GM23248 (cell line): ENCODE results near the gene CHST8. TPM values are rescaled to one million over a fixed set of nuclear protein-coding genes. Genes with fewer than 3 reads are reported as not detected.
A peak's percentile ranks its signal among the peaks of the same experiment; 100 is the strongest.

Experiments used
- DNase-seq: peaks from one replicate; pipeline ENCODE4 v3.0.0-alpha.2; 2015
- H2AFZ ChIP-seq: fragments of 200-600 bp; sonication (generic); 2 replicates; pipeline ENCODE4 v1.6.1; 2016; ENCODE audit warnings: antibody characterized with exemption
- H3F3A ChIP-seq: fragments of 200-600 bp; sonication (generic); 2 replicates; pipeline ENCODE4 v1.6.1; 2016; ENCODE audit warnings: mild to moderate bottlenecking, antibody characterized with exemption, mixed run types; ENCODE audit not compliant: insufficient read depth
- H3K27ac ChIP-seq: fragments of 200-600 bp; sonication (generic); 2 replicates; pipeline ENCODE4 v1.5.1; 2016; ENCODE audit warnings: mild to moderate bottlenecking
- H3K27me3 ChIP-seq: fragments of 200-600 bp; sonication (generic); replicated peaks from 2 replicates; pipeline ENCODE4 v1.6.1; 2016; ENCODE audit warnings: mild to moderate bottlenecking; ENCODE audit not compliant: insufficient read depth
- H3K36me3 ChIP-seq: fragments of 200-600 bp; sonication (generic); 2 replicates; pipeline ENCODE4 v1.6.1; 2016; ENCODE audit warnings: low read depth, mild to moderate bottlenecking
- H3K4me1 ChIP-seq: fragments of 200-600 bp; sonication (generic); 2 replicates; pipeline ENCODE4 v1.6.1; 2016; ENCODE audit warnings: mild to moderate bottlenecking; ENCODE audit not compliant: insufficient read depth
- H3K4me2 ChIP-seq: fragments of 200-600 bp; sonication (generic); one replicate; pipeline ENCODE4 v1.6.1; 2016; ENCODE audit warnings: mild to moderate bottlenecking; ENCODE audit not compliant: unreplicated experiment
- H3K4me3 ChIP-seq: fragments of 200-600 bp; sonication (generic); 2 replicates; pipeline ENCODE4 v1.5.1; 2016; ENCODE audit warnings: mild to moderate bottlenecking
- H3K79me2 ChIP-seq: fragments of 200-600 bp; sonication (generic); 2 replicates; pipeline ENCODE4 v1.6.1; 2016; ENCODE audit warnings: mild to moderate bottlenecking; ENCODE audit not compliant: insufficient read depth
- H3K9ac ChIP-seq: fragments of 200-600 bp; sonication (generic); 2 replicates; pipeline ENCODE4 v1.6.1; 2016; ENCODE audit warnings: mild to moderate bottlenecking
- H3K9me2 ChIP-seq: fragments of 200-600 bp; sonication (generic); 2 replicates; pipeline ENCODE4 v1.6.1; 2016; ENCODE audit warnings: mixed run types, mild to moderate bottlenecking, moderate library complexity; ENCODE audit not compliant: insufficient read depth
- H3K9me3 ChIP-seq: fragments of 200-600 bp; sonication (generic); one replicate; pipeline ENCODE4 v1.6.1; 2017; ENCODE audit warnings: low read depth
- H4K20me1 ChIP-seq: fragments of 200-600 bp; sonication (generic); 2 replicates; pipeline ENCODE4 v1.6.0; 2016; ENCODE audit not compliant: insufficient read depth
- EZH2 ChIP-seq: fragments of 200-600 bp; sonication (generic); IDR thresholded peaks from 2 replicates; pipeline ENCODE4 v1.6.1; 2018; ENCODE audit warnings: antibody characterized with exemption, mild to moderate bottlenecking; ENCODE audit not compliant: insufficient read depth, poor library complexity, severe bottlenecking
- EZH2phosphoT487 ChIP-seq: fragments of 200-600 bp; sonication (generic); IDR thresholded peaks from 2 replicates; pipeline ENCODE4 v1.6.1; 2018; ENCODE audit warnings: antibody characterized with exemption, moderate library complexity, mild to moderate bottlenecking, low read depth; ENCODE audit not compliant: insufficient read depth
- WGBS, 2 experiments: methylation state at CpG; one replicate each; pipeline ENCODE4 v1.1.6; 2015 to 2017; ENCODE audit warnings: low lambda C conversion rate in 2 of 2, low coverage in 1 of 2; ENCODE audit errors: missing lambda C conversion rate in 2 of 2; 5-methylcytosine and 5-hydroxymethylcytosine counted together
- in situ Hi-C: fragments of 300-500 bp; cut with MboI; formaldehyde crosslinking; loops from 2 replicates; pipeline ENCODE4 v1.15.0; 2020
- polyA plus RNA-seq: library from polyadenylated mRNA; unstranded; fragments of >200 nt; fragmentation: Nextera tagmentation; extraction: Ambion mirVana; gene quantifications from 2 replicates; pipeline ENCODE4 v1.2.1, GENCODE V29; 2016
- total RNA-seq: library from RNA; depleted of rRNA; stranded (reverse); fragments of >200 nt; shearing (Covaris generic); gene quantifications from 2 replicates; pipeline ENCODE4 v1.2.3, GENCODE V29; 2014

Gene CHST8
- total and polyA plus RNA-seq, 2 experiments from 2014 or later, result 0.30 to 1.1 TPM

- H3K4me2 ChIP-seq, result no peak overlapping the region
- no peaks in the 10 kb centered on the region for H3K36me3 ChIP-seq
- WGBS, 2 experiments, result 62% methylated on average over 6 to 9 of the region's 9 CpGs
- no peak for TF ChIP-seq EZH2
- TF ChIP-seq EZH2phosphoT487, result no peak
- no peaks in the 10 kb centered on the region for H3K9me2 ChIP-seq
- no peak overlapping the region for H2AFZ ChIP-seq
- H3K79me2 ChIP-seq, result no peaks in the 10 kb centered on the region
- no peaks in the 10 kb centered on the region for H3F3A ChIP-seq
- H3K9me3 ChIP-seq, result no peaks in the 10 kb centered on the region
- no peak overlapping the region for H3K9ac ChIP-seq
- H4K20me1 ChIP-seq, result no peaks in the 10 kb centered on the region
- H3K4me3 ChIP-seq, result no peak overlapping the region
- DNase-seq, result no peak
- no peak overlapping the region for H3K27ac ChIP-seq
- in situ Hi-C loops, result loop anchor here (10.0 to 25.0 kb wide), 2 partner anchors 319 to 561 kb away; no protein-coding TSS in a partner anchor
- H3K4me1 ChIP-seq, result peaks cover 5% of the 10 kb centered on the region; the same call in 1 of the 2 replicates
- H3K27me3 ChIP-seq, result peaks cover 20% of the 10 kb centered on the region; the same call in 1 of the 2 replicates
Observed at GRCh38 chr19:33775731-33776487, 154.2 kb downstream of the CHST8 start.

- WGBS, 2 experiments, result 63 to 70% methylated on average over 7 to 9 of the region's 9 CpGs
- no peaks in the 10 kb centered on the region for H3K9me3 ChIP-seq
- H3K36me3 ChIP-seq, result no peaks in the 10 kb centered on the region
- H3F3A ChIP-seq, result no peaks in the 10 kb centered on the region
- no peaks in the 10 kb centered on the region for H4K20me1 ChIP-seq
- no peaks in the 10 kb centered on the region for H3K79me2 ChIP-seq
- H3K4me3 ChIP-seq, result no peak overlapping the region
- H3K27me3 ChIP-seq, result peaks cover 20% of the 10 kb centered on the region; the same call in 1 of the 2 replicates
- no peak overlapping the region for H3K9ac ChIP-seq
- H2AFZ ChIP-seq, result no peak overlapping the region
- no peaks in the 10 kb centered on the region for H3K9me2 ChIP-seq
- no peak overlapping the region for H3K4me2 ChIP-seq
- in situ Hi-C loops, result loop anchor here (10.0 to 25.0 kb wide), 2 partner anchors 317 to 560 kb away; no protein-coding TSS in a partner anchor
- H3K4me1 ChIP-seq, result peaks cover 15% of the 10 kb centered on the region
- DNase-seq, result no peak
- TF ChIP-seq EZH2, result no peak
- no peak for TF ChIP-seq EZH2phosphoT487
- H3K27ac ChIP-seq, result no peak overlapping the region
Observed at GRCh38 chr19:33777351-33777750, 155.6 kb downstream of the CHST8 start.

- Histone ChIP-seq H3K27ac (no peak overlapping the region), H3K4me1 (peaks cover 15% of the 10 kb centered on the region), H3K79me2 (no peaks in the 10 kb centered on the region), H4K20me1 (no peaks in the 10 kb centered on the region), H3K27me3 (peaks cover 20% of the 10 kb centered on the region; the same call in 1 of the 2 replicates), H3K4me2 (no peak overlapping the region), H3K9ac (no peak overlapping the region), H3K36me3 (no peaks in the 10 kb centered on the region), H3K9me3 (no peaks in the 10 kb centered on the region), H3K4me3 (no peak overlapping the region), H3K9me2 (no peaks in the 10 kb centered on the region), H3F3A (no peaks in the 10 kb centered on the region), H2AFZ (no peak overlapping the region)
- TF ChIP-seq EZH2 (no peak), EZH2phosphoT487 (no peak)
- no peak for DNase-seq
- in situ Hi-C loops, result loop anchor here (10.0 to 25.0 kb wide), 2 partner anchors 317 to 560 kb away; no protein-coding TSS in a partner anchor
- 45 to 52% methylated on average over 15 to 17 of the region's 17 CpGs for WGBS, 2 experiments
Observed at GRCh38 chr19:33777753-33778088, 156.0 kb downstream of the CHST8 start.

GRCh38 chr19:33778089-33778791 lies 156.5 kb downstream of the CHST8 start:
- Histone ChIP-seq H3K4me2 (no peak overlapping the region), H3K9ac (no peak overlapping the region), H3K27me3 (peaks cover 19% of the 10 kb centered on the region; the same call in 1 of the 2 replicates), H3F3A (no peaks in the 10 kb centered on the region), H3K9me3 (no peaks in the 10 kb centered on the region), H3K4me1 (peaks cover 15% of the 10 kb centered on the region), H3K79me2 (no peaks in the 10 kb centered on the region), H3K27ac (no peak overlapping the region), H3K4me3 (no peak overlapping the region), H3K36me3 (no peaks in the 10 kb centered on the region), H2AFZ (no peak overlapping the region), H4K20me1 (no peaks in the 10 kb centered on the region), H3K9me2 (no peaks in the 10 kb centered on the region)
- WGBS, 2 experiments, result 21 to 24% methylated on average over 33 to 35 of the region's 49 CpGs
- peak; percentile 85 for DNase-seq
- no peak for TF ChIP-seq EZH2phosphoT487
- TF ChIP-seq EZH2, result no peak
- in situ Hi-C loops, result loop anchor here (10.0 to 25.0 kb wide), 2 partner anchors 317 to 559 kb away; no protein-coding TSS in a partner anchor
